Measurements from ENCODE around the gene WDFY1.
"Not testable (repeated sequence)": the region's sequence is repeated elsewhere in the genome, so short reads cannot be mapped to it uniquely, and the experiment has no call there.

WDFY1 gene

GRCh38 chr2:223887127-223887526, 58.0 kb downstream of the WDFY1 start:
- no peak overlapping the region for H3K4me3 ChIP-seq (ENCODE audit: low read depth, low read length)
- DNase-seq (ENCODE audit: low read depth): no peak
- TF ChIP-seq CTCF (IDR thresholded peaks at IDR 0.05; ENCODE audit: insufficient read depth, low read depth, low read length, missing control alignments): no peak

GRCh38 chr2:223886726-223887125, 58.4 kb downstream of the WDFY1 start:
- no peak overlapping the region for H3K4me3 ChIP-seq (ENCODE audit: low read depth, low read length)
- TF ChIP-seq CTCF (IDR thresholded peaks at IDR 0.05; ENCODE audit: insufficient read depth, low read depth, low read length, missing control alignments): no peak
- no peak for DNase-seq (ENCODE audit: low read depth)

- DNase-seq (ENCODE audit: low read depth): peak; percentile 82
Observed at GRCh38 chr2:223884399-223884798, 60.7 kb downstream of the WDFY1 start.

GRCh38 chr2:223882715-223883114, 62.4 kb downstream of the WDFY1 start:
- DNase-seq (ENCODE audit: low read depth): no peak
- TF ChIP-seq CTCF (IDR thresholded peaks at IDR 0.05; ENCODE audit: insufficient read depth, low read depth, low read length, missing control alignments): no peak
- no peak overlapping the region for H3K4me3 ChIP-seq (ENCODE audit: low read depth, low read length)

More at GRCh38 chr2:223884399-223884798, 60.7 kb downstream of the WDFY1 start:
- TF ChIP-seq CTCF (IDR thresholded peaks at IDR 0.05; ENCODE audit: insufficient read depth, low read depth, low read length, missing control alignments): no peak
- H3K4me3 ChIP-seq (ENCODE audit: low read depth, low read length): no peak overlapping the region

- DNase-seq (ENCODE audit: low read depth): no peak
- no peak for TF ChIP-seq CTCF (IDR thresholded peaks at IDR 0.05; ENCODE audit: insufficient read depth, low read depth, low read length, missing control alignments)
- H3K4me3 ChIP-seq (ENCODE audit: low read depth, low read length): no peak overlapping the region
Observed at GRCh38 chr2:223880796-223881195, 64.3 kb downstream of the WDFY1 start.

GRCh38 chr2:223877721-223878410, 67.3 kb downstream of the WDFY1 start:
- TF ChIP-seq CTCF (IDR thresholded peaks at IDR 0.05; ENCODE audit: insufficient read depth, low read depth, low read length, missing control alignments): no peak

GRCh38 chr2:223873672-223874071, 71.5 kb downstream of the WDFY1 start:
- H3K4me3 ChIP-seq (ENCODE audit: low read depth, low read length): no peak overlapping the region
- no peak for DNase-seq (ENCODE audit: low read depth)
- no peak for TF ChIP-seq CTCF (IDR thresholded peaks at IDR 0.05; ENCODE audit: insufficient read depth, low read depth, low read length, missing control alignments)

More at GRCh38 chr2:223877721-223878410, 67.3 kb downstream of the WDFY1 start:
- H3K4me3 ChIP-seq (ENCODE audit: low read depth, low read length): no peak overlapping the region
- no peak for DNase-seq (ENCODE audit: low read depth)

- DNase-seq (ENCODE audit: low read depth): not testable (repeated sequence)
Observed at GRCh38 chr2:223872772-223873171, 72.4 kb downstream of the WDFY1 start.

GRCh38 chr2:223871661-223872060, 73.5 kb downstream of the WDFY1 start:
- H3K4me3 ChIP-seq (ENCODE audit: low read depth, low read length); DNase-seq (ENCODE audit: low read depth): not testable (repeated sequence)

More at GRCh38 chr2:223872772-223873171, 72.4 kb downstream of the WDFY1 start:
- H3K4me3 ChIP-seq (ENCODE audit: low read depth, low read length): not testable (repeated sequence)
